HG03565 (cell line): ENCODE results near the gene ZFP92.
"Not testable (repeated sequence)": the region's sequence is repeated elsewhere in the genome, so short reads cannot be mapped to it uniquely, and the experiment has no call there.

Experiments used
- ATAC-seq: cut with Tn5 transposase; IDR thresholded peaks from one replicate; pipeline ENCODE4 v1.9.1; 2021; ENCODE audit warnings: mild to moderate bottlenecking, moderate library complexity; ENCODE audit not compliant: unreplicated experiment

Gene ZFP92

GRCh38 chrX:153411255-153411987 lies at the start of gene ZFP92:
ZFP92 (plus strand) TSS chrX:153411472; CDS start chrX:153418323, 6,851 bp downstream.
- ATAC-seq, result no peak

- no peak for ATAC-seq
Observed at GRCh38 chrX:153361781-153362397, 49.4 kb upstream of the ZFP92 start.

DNA sequence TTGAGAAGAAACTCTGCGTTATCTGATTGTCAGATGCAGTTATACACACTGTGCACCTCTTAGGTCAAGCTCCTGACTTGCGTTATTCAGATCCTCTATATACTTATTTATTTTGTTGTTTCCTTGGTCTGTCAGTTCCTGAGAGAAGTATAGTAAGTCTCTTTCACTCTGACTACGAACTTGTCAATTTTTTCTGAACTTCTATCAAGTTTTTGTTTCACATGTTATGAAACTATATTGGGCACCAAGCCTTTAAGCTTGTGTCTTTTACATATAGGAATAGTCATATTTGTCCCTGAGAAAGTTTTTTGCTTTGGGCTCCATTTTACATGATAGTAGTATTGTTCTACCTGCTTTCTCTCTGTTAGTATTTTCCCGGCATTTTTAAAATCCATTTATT lies 45.6 kb upstream of the ZFP92 start:
- no peak for ATAC-seq

DNA sequence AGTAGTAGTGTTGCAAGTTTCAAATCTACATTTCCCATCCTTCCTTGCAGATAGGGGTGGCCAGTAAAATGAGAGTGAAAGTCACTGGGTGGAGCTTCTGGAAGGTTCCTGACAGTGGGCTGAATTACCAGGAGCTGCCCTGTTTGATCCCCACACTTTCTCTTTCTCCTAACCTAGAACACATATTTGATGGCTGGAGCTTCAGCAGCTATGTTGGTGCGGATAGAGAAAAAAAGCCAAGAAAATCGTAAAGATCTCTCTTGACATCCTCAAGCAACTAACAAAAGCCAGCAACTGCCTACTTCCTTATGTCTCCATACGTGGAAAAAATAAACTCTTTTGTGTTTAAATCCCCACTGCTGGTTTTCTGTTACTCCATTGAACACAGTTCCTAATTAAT lies 45.2 kb upstream of the ZFP92 start:
- no peak for ATAC-seq

DNA sequence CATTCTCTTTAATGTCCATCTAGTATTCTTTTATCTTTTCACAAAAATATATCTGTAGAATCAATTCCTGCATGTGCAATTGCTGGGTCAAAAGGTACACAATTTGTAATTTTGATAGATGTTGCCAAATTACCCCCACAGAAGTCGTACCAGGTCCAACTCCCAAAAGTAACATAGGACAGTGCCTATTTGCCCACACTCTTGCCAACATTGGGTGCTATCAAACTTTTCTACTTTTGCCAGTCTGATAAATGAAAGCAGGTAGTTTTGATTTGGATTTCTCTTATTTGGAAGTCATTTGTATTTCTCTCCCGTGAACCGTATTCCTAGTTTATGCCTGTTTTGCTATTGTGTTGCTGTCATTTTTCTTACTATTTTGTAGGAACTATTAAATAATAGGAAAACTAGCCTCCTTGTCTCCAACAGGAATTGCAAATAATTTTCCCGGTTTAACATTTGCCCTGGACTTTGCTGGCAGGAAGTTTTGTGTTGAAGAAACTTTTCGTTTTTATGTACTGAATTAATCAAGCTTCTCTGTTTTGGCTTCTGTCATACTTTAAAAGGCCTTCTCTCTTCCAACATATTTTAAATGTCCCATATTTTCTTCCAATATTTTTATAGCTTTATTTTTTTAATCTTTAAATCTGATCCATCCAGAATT lies 44.3 kb upstream of the ZFP92 start:
- no peak for ATAC-seq

- no peak for ATAC-seq
Observed at GRCh38 chrX:153370293-153371055, 40.8 kb upstream of the ZFP92 start.

GRCh38 chrX:153371256-153371655 lies 40.0 kb upstream of the ZFP92 start:
- ATAC-seq, result no peak

DNA sequence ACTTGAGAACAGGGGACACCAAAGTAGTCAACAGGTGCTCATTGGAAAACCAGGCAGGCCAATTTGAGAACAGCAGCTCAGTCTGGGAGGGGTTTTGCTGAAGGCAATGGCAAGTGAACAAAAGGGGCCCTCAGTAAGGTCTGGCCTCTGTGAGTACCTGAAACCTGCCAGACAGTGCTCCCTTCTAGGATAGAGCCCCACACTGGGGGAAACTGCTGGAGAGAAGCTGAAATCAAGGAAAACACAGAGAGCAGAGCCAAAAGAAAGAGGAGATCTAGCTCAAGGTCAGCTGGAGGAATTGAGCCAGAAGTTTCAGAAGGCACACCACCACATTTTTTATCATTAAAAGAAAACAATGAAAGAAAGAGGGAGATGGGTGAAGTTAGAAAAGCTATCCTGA lies 38.3 kb upstream of the ZFP92 start:
- no peak for ATAC-seq

DNA sequence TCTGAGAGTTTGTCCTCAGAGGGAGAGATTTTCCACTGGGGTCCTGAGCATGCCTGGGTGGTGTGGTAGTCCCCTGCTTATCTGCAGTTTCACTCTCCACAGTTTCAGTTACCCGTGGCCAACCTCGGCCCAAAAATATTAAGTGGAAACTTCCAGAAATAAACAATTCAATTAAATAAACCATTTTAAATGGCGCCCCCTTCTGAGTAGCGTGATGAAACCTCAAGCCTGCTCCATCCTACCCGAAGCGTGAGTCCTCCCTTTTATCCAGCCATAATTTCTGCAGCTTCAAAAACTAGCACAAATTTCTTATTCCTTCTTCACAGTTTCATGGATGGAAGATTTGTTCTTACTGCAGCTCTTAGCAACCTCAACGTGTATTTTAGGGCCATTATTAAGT lies 36.8 kb upstream of the ZFP92 start:
- no peak for ATAC-seq

GRCh38 chrX:153375571-153375970 lies 35.7 kb upstream of the ZFP92 start:
- no peak for ATAC-seq

DNA sequence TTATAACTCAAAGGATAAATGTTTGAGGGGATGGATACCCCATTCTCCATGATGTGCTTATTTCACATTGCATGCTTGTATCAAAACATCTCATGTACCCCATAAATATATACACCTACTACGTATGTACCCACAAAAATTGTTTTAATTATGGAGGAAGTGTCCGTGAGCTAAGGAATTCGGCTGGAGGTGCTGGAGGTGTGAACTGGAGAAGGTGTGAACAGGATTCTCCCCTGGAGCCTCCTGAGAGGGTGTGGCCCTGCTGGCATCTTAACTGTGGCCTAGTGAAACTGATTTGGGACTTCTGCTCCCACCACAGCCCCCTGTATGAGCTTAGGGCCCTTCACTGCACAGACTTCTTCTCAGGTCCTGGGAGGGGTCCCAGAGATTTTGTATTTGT lies 33.5 kb upstream of the ZFP92 start:
- ATAC-seq, result no peak

DNA sequence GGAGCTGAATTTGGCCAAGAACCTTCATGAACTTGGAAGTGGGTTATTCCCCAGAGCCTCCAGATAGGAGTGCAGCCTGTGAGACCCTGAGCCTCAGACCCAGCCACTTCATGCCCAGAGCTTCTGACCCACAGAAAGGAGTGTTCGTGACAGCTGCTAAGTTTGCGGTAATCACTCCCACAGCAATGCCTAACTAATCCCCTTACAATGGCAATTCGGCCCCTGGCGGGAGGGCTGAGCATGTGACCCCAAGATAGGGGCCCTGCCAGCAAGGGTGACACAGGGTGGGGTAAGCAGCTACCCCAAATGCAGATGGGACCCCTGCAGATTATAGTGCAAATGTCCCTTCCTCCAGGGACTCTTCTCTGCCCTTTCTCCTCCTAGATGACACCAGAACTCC lies 32.7 kb upstream of the ZFP92 start:
- ATAC-seq, result no peak

- no peak for ATAC-seq
Observed at GRCh38 chrX:153379508-153379907, 31.8 kb upstream of the ZFP92 start.

DNA sequence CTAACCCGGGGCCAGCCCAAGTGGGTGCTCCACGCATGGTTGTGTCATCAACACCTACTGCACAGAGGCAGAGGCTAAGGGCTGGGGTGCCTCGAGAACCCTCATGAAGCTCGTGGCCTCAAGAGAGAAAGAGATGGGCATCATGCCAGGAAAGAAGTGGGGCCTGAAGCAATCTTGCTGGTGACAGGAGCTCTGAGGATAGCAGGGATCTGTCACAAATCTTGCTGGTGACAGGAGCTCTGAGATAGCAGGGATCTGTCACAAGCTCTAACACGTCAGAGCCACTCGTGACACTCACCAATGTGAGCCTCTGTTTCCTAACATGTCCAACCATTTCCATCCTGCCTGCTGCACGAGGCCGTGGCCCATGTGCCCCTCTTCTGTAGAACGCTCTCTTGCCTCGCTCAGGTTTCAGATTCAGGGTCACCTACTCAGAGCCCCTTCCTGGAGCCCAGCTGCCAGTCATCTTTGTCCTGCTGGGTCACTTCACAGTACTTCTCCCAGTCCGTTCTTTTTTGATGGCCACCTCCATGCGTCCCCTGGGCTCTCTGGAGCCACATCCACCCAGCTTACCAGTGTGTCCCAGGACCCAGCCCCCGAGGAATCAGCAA lies 31.2 kb upstream of the ZFP92 start:
- no peak for ATAC-seq

- ATAC-seq, result no peak
Observed at GRCh38 chrX:153380691-153381090, 30.6 kb upstream of the ZFP92 start.

DNA sequence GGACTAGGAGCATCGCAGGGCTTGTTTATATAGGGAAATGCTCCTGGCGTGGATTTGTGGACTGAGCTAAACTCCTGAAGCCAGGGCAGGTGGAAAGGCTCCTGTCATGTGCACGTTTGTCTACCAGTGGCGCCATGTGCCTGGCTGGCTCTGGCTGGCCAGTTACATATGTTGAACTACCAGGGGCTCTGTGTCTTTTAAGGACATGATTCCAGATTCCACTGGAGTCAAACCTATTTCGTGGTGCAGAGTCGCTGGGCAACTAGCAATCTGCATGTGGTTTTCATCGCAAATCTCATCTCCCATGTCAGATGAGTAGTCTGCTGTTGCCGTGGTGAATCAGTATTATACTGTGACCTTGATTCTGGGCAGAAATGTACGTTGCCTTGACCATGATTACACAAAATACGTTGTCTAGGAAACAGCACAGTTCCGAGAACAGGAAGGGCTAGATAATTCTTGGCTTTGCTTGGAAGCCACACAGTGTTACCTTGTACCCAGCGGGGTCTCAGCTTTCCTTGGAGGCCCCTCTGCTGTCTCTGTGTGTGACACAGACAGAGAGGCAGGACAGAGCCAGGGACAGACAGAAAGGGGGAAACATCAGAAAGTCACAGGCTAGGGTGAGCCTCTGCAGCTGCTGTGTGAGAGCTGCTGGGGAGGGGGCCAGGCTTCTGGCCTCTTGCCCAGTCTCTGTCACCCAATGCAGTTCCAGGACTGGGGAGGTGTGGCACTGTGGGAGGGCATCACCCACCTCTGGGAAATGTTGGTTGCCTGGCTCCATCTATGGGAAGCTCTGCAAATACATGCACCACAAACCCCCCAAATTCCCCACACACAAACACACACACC lies 29.4 kb upstream of the ZFP92 start:
- ATAC-seq, result no peak

DNA sequence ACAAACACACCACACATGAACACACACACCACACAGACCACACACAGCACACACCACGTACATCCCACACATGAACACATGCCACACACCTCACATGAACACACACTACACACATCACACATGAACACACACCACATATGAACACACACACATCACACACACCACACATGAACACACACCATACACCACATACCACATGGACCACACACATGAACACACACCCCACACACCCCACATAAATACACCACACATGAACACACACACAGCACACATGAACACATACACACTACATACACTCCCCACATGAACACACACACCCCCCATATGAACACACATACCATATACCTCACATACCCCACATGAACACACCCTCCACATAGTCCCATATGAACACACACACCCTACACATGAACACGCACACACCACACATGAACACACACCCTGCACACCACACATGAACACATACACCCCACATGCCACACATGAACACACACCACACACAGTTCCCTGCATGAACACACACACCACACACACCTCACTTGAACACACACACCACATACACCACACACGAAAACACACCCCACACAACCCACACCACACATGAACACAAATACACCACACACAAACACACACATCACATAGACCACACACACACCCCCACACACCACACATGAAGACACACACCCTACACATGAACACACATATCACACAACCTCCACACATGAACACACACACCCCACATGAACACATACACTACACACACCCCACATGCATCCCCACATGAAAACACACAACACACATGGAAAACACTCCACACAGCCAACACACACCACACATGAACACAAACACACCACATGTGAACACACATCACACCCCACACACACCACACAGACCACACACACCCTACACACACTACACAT lies 28.4 kb upstream of the ZFP92 start:
- no peak for ATAC-seq

DNA sequence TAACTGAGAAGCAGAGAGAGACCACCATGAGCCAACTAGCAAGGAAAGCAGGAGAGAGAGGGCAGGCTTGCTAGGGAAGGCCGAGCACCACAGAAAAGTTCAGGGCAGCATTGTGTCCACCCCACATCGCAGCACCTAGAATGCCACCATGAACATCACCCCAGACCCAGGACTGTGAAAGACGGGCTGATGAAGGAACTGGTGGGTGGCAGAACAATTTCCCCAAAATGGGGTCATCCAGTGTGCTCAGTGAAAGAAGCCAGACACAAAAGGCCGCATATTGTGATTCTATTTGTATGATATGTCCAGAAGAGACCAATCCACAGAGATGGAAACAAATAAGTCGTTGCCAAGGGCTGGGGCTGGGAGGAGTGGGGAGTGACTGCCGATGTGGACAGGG lies 26.9 kb upstream of the ZFP92 start:
- ATAC-seq, result no peak

DNA sequence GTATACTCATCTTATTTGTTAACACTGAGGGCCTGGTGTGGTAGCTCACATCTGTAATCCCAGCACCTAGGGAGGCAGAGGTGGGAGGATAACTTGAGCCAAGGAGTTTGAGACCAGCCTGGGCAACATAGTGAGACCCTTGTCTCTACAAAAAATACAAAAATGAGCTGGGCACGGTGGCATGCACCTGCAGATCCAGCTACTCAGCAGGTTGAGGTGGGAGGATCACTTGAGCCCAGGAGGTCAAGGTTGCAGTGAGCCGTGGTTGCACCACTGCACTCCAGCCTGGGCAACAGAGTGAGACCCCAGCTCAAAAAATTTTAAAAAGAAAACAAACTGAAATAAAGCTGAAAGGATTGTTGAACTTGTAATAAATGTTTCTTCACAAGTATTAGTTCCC lies 26.3 kb upstream of the ZFP92 start:
- ATAC-seq, result not testable (repeated sequence)
